ENCODE measurements around the gene GINS2.

GINS2 gene

DNA sequence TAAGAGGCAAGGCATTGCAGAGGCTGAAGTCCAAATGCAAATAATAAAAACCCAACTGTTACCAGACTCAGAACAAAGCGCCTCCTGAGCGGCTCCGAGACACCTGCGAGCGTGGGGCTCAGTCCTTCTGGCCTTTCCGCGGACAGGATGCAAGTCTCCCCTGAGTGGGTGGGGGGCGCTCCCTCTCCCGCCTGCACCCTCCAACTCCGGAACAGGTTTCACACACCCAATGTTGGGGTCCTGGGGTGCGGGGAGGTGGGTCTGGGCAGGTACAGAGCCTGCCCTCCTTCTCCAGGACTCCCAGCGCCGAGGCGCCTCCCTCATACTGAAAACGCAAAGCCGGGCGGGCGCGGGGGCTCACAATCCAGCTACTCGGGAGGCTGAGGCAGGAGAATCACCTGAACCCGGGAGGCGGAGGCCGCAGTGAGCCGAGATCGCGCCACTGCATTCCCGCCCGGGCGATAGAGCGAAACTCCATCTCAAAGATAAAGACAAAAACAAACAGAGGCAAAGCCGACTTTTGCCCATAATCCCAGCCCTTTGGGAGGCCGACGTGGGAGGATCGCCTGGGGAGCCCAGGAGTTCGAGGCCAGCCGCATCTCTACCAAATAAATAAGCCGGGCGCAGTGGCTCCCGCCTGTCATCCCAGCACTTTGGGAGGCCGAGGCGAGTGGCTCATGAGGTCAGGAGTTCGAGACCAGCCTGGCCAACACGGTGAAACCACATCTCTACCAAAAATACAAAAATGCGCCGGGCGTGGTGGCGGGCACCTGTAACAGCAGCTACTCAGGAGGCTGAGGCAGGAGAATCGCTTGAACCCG lies 893 bp downstream of the GINS2 start:
- no peak for DNase-seq

GRCh38 chr16:85686912-85687591 lies 1.7 kb downstream of the GINS2 start:
- no peak for DNase-seq

GRCh38 chr16:85685251-85685650 lies 3.5 kb downstream of the GINS2 start:
- no peak for DNase-seq

- no peak for DNase-seq
Measured at GRCh38 chr16:85683363-85683762, 5.4 kb downstream of the GINS2 start.

GRCh38 chr16:85682516-85682915 lies 6.2 kb downstream of the GINS2 start:
- DNase-seq, result no peak

DNA sequence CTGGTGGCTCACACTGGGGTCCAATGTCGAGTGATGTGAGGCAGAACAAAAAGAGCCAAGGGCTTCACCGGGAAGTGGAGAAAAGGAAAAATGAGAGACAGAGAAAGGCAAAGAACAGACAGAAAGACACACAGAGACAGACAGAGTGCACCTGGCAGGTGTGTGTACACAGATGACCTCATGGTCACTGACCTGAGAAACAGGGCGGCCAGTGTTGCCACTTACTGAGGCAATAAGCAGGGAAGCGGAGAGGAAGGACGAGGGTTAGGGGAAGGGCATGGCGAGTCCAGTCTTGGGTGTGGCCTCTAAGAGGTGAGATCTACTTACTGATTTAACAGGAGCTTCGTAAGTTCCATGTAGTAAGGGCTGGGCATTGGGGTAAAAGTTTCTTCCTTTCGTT lies 7.5 kb downstream of the GINS2 start:
- DNase-seq, result peak; percentile 27

GRCh38 chr16:85680352-85680944 lies 8.3 kb downstream of the GINS2 start:
- DNase-seq, result no peak

GRCh38 chr16:85679870-85680269 lies 8.9 kb downstream of the GINS2 start:
- no peak for DNase-seq

DNA sequence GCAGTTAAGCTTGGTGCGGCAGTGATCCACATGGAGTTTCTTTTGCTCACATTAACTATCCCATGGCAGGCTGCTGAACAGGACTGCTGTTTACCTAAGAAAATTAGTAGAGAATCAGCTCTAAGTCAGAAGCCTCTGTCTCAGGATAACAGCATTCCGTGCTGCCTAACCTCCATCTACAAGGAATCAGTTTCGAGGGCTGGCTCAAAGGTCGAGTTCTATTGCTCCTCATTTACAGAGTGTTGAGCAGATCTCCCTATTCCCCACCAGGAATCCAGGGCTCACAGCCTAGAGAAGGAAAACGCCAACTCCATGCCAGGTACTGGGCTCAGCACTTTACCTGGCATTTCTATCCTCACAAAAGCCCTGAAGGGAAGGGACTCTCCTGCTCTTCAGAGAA lies 9.9 kb downstream of the GINS2 start:
- no peak for DNase-seq

DNA sequence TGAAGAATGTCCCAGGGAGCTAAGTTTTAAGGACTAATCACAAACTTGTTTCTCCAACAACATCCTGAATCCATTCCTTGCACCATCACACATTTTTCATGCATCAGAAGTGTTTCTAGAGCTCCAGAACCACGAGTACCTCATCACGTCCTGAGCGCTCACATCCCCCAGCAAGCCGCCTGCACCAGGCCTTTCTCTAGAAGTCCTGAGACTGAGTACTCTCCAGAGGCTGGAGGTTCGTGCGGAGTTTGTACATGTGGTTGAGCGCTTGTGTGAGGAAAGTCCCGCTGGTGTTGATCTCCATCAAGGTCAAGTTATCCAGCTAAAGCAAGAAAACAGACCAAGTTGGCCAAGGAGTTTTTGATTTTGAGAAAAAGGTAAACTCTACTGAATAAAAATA lies 10.7 kb downstream of the GINS2 start:
- no peak for DNase-seq

DNA sequence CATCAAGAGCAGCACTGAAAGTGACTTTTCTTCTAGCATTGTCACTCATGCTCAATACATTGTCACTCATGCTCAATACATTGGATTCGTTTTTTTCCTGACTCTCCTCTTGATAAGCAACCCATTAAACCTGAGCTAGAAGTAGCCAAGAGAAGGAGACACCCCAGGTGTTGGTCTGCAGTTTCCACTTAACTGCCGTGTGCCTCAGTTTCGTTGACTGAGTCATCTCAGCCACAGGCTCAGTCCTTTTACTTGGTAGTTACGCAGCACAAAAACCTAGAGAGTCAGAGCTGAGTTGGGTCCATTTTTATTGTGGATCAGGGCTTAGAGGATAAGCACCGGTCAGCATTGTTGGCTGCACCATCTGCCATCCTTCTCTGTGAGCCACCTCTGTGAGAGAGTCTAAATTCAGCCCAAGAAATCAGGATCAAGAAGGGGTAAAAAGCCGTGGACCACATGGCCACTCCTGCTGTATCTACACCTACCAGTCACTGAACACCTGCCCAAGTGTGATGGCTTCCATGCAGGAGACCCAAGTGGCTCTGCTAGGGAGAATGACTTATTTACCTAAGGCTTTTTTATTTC lies 11.3 kb downstream of the GINS2 start:
- DNase-seq, result no peak

- DNase-seq, result no peak
Measured at GRCh38 chr16:85676466-85676865, 12.3 kb downstream of the GINS2 start.

GRCh38 chr16:85675251-85675874 lies 13.4 kb downstream of the GINS2 start:
- DNase-seq, result no peak

DNA sequence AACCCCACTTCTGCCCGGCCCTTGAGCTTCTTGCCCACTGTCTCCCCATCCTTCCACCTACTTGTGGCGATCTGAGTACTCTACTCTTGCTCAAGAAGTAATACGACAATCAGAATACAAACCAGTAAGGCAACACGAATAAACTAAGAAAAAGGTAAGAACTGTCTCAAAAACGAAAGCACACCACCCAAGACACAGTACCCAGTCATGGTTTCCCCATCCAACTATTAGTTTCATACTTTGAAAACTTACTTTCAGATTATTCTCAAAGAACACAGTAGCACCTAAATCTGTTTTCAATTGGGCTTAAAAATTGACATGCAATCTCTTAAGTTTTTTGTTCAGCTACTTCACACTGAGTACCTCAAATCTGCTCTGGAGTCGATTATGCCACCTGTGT lies 13.9 kb downstream of the GINS2 start:
- DNase-seq, result no peak

DNA sequence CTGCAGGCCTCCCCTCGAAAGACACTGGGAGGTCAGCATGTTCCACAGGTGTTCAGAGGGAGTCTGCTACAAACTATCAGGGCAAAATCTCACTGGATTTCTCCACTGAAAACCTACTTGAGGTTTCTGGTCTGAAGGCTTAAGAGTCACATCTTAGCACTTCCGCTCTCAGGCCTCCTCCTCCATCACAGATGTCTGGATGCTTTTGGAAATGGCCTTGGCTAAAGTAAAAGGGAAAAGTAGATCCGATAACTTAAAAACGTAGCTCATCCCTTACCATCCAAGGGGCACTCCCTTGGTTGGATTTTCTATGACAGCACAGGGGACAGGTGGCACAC lies 14.4 kb downstream of the GINS2 start:
- no peak for DNase-seq

- DNase-seq, result peak; percentile 56
Measured at GRCh38 chr16:85673529-85674417, 15.0 kb downstream of the GINS2 start.

DNA sequence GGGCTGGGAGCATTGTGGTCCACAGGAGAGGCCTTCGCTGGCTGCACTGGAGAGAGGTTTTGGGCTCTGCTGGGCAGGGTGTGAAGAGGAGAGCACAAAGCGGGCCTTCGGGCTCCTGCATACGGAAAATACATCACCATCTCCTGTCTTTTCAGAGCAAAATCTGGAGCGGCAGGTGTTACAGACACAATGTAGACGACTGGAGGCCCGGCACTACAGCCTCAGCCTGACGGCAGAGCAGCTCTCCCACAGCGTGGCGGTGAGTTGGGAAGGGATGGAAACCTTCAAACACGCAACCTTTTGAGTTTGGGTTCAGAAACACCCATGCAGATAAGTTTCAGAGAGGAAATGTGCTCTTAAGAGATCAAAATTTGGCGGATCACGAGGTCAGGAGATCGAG lies 17.9 kb downstream of the GINS2 start:
- no peak for DNase-seq

DNA sequence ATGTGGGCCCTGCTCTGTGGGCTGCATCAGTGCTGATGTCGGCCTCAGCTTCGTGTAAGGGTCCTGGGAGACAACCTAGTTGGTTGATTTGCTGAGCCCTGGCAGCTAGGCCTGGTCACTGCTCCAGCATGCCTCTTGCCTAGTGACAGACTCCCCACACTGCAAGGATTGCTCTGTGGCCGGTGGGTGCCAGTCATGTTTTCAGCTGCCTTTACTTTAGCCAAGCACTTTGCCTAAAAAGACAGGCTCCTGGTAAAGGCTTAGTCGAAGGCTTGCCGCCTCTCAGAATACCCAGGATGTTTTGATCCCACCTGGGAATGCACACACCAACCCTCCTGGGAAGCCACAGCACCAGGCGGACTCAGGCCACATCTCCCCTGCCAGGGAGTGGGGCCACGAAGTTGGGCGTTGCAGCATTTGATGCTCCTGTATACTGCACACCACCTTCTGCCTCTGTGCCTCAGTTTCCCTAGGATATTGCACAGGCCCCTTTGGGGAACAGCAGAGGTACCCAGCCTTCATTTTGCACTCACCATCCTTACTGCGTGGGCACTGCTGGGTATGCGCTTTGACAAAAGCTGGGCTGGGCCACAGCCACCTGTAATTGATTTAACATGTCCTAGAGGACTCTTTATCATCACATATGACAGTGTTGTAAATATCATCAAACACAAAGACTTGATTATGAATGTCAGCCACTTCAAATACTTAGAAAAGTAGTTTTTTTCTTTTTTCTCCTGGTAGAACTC lies 19.9 kb downstream of the GINS2 start:
- no peak for DNase-seq

GRCh38 chr16:85667841-85668413 lies 20.8 kb downstream of the GINS2 start:
- no peak for DNase-seq

- DNase-seq, result no peak
Measured at GRCh38 chr16:85667261-85667660, 21.5 kb downstream of the GINS2 start.

DNA sequence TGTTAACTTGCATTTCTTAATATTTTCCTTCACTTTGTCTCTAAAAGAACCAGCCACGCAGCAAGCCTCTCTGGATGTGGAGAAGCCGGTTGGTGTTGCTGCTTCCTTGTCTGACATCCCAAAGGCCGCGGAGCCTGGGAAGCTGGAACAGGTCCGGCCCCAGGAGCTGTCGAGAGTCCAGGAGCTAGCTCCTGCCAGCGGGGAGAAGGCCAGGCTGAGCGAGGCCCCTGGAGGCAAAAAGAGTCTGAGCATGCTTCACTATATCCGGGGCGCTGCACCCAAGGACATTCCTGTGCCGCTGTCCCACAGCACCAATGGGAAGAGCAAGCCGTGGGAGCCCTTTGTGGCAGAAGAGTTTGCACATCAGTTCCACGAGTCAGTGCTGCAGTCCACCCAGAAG lies 22.8 kb downstream of the GINS2 start:
- no peak for DNase-seq

All from NCI-H2029 treated with DMSO at 0.1 percent for 48 hours (cell line).